ENCODE measurements around the gene GRIN2A.

Gene GRIN2A

DNA sequence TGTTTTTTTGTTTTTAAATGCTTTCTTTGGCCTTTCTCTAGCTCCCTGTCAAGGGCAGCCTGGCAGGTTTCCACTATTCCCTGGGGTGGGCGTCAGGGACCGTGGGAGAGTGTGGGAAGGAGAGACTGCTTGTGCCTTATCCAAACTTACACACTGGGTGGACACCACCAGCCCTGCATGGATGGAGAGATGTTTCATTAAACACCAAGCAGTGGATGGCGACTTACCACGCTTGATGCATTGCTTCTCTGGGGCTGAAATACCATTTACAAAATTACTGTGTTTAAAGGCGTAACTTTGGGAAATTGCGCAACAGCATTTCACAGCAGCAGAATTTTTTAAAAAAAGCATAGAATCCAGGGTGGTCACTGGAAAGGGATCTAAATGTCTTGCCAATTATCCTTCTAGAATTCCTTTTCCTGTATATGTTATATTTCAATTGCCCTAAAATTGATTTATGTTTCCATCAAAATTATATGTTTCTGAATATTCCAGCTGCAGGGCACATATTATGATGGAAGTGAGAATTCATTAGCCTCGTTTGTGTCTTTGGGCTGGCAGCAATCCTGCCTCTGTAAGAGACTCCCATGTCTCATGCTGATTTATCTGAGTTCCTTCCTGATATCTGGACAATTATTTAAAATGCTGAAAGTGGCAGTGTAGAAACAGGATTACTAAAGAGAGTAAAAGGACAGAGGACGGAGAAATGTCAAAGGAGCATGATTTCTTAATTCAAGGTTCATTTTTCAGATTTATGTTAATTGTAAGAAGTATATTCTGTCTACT is 247.3 kb downstream of the GRIN2A start:
- Histone ChIP-seq H3K9me3 (ENCODE audit: control insufficient read depth in 1 of 2, low read length in 2 of 2) (no peaks in the 10 kb centered on the region), H3K4me1 (ENCODE audit: control insufficient read depth in 1 of 2, insufficient read depth in 2 of 2, low read length in 2 of 2) (peaks cover 0 to 11% of the 10 kb centered on the region in 2 donors), H3K27me3 (ENCODE audit: low read depth, low read length) (no peaks in the 10 kb centered on the region), H3K36me3 (ENCODE audit: control insufficient read depth in 1 of 2, insufficient read depth in 2 of 2, low read length in 2 of 2) (no peaks in the 10 kb centered on the region), H3K27ac (ENCODE audit: low read length) (no peak overlapping the region), H3K4me3 (ENCODE audit: low read depth in 1 of 2, low read length in 2 of 2) (no peak overlapping the region)

DNA sequence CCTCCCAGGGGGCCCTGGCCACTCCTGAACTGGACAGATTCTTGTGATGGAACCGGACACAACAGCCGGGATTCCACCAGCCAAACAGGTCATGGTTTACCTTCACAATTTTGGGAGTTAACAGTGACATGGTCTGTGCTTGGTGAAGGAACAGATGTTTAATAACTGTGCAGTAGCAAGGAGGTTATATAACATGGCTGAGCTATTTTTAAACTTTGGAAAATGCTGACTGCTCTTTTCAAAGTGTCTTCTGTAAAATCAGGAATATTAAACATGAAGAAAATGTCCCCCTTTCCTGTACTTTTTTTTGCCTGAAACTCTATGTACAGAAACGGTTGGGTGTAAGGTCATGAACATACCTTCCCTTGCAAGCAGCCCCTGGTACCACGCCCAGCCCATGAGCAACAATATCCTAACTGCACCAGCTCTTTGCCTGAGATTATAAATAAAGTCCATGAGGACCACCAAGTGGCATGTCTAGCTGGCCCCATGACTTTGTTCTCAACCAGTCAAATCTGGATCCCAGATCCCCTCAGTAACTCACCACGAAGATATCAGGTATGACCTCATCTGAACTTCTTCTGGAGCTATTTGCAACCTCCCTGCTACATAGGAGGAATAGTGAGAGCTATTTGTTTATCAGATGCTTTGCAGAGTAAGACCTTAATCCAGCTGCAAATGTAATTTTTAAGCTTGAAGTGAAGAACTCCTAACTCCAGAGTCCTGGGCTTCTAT is 249.1 kb downstream of the GRIN2A start:
- Histone ChIP-seq H3K27me3 (ENCODE audit: low read depth, low read length) (no peaks in the 10 kb centered on the region), H3K4me3 (ENCODE audit: low read depth in 1 of 2, low read length in 2 of 2) (no peak overlapping the region), H3K9me3 (ENCODE audit: control insufficient read depth in 1 of 2, low read length in 2 of 2) (no peaks in the 10 kb centered on the region)

DNA sequence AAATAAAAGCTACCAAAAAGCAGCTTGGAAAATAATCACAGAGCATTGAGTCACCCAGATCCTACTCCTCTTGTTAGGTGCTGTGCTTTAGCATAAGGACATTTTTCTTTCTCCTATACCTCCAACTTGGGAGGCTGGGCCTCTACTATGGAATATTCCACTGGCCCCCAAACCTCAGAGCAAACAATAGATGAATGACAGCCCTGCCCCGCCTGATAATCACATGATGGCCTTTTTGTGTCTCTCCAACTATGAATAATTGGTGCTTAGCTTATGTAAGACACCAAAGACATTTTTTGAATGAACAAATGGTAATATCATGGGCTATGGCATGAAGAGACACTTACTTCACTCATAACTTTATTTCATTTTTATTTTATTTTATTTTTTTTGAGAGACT is 250.2 kb downstream of the GRIN2A start:
- no peaks in the 10 kb centered on the region for H3K27me3 ChIP-seq (ENCODE audit: low read depth, low read length)
- no peak overlapping the region for H3K27ac ChIP-seq (ENCODE audit: low read length)
- H3K36me3 ChIP-seq (ENCODE audit: control insufficient read depth in 1 of 2, insufficient read depth in 2 of 2, low read length in 2 of 2), result no peaks in the 10 kb centered on the region
- peaks cover 0 to 11% of the 10 kb centered on the region in 2 donors for H3K4me1 ChIP-seq (ENCODE audit: control insufficient read depth in 1 of 2, insufficient read depth in 2 of 2, low read length in 2 of 2)
- H3K9me3 ChIP-seq (ENCODE audit: control insufficient read depth in 1 of 2, low read length in 2 of 2), result no peaks in the 10 kb centered on the region
- no peak overlapping the region for H3K4me3 ChIP-seq (ENCODE audit: low read depth in 1 of 2, low read length in 2 of 2)

More for the DNA sequence above, 249.1 kb downstream of the GRIN2A start:
- no peaks in the 10 kb centered on the region for H3K36me3 ChIP-seq (ENCODE audit: control insufficient read depth in 1 of 2, insufficient read depth in 2 of 2, low read length in 2 of 2)
- peaks cover 0 to 11% of the 10 kb centered on the region in 2 donors for H3K4me1 ChIP-seq (ENCODE audit: control insufficient read depth in 1 of 2, insufficient read depth in 2 of 2, low read length in 2 of 2)
- H3K27ac ChIP-seq (ENCODE audit: low read length), result no peak overlapping the region

DNA sequence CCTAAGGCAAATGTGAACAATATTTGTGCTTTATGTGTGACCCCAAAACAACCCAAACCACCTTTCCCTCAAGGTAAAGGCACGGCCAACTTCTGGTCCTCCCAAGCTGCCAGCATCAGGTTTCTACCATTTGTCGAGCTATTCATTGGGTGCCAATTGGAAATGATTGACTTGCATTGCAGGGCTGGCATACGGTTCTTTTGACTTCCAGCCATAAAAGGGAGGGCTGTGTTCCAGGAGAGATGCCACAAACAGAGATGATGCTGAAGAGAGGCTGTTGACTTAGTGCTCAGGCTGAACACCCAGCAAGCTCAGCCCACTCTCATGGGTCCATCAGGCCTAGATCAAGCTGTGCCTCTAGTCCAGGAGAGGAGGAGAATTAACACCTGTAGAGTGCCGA is 252.4 kb downstream of the GRIN2A start:
- Histone ChIP-seq H3K4me3 (ENCODE audit: low read depth in 1 of 2, low read length in 2 of 2) (no peak overlapping the region), H3K27ac (ENCODE audit: low read length) (no peak overlapping the region), H3K36me3 (ENCODE audit: control insufficient read depth in 1 of 2, insufficient read depth in 2 of 2, low read length in 2 of 2) (no peaks in the 10 kb centered on the region), H3K4me1 (ENCODE audit: control insufficient read depth in 1 of 2, insufficient read depth in 2 of 2, low read length in 2 of 2) (peaks cover 0 to 11% of the 10 kb centered on the region in 2 donors), H3K9me3 (ENCODE audit: control insufficient read depth in 1 of 2, low read length in 2 of 2) (no peaks in the 10 kb centered on the region), H3K27me3 (ENCODE audit: low read depth, low read length) (no peaks in the 10 kb centered on the region)

DNA sequence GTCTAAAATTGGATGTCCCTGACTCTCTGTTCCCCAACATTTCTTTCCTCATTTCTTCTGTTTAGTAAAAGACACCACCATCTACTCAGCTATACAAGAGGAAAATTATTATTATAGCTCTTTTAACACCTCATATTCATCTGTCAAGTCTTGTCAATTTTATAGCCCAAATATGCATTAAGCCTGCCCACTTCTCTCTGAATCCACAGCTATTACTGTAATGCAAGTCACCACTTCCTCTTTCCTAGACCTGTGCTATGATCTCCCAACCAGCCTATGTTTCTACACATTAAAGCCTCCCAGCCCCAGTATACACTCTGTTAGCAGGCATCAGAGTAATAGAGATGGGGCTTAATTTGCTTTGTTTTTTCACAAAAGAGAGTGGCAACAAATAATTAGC is 252.9 kb downstream of the GRIN2A start:
- Histone ChIP-seq H3K4me3 (ENCODE audit: low read depth in 1 of 2, low read length in 2 of 2) (no peak overlapping the region), H3K4me1 (ENCODE audit: control insufficient read depth in 1 of 2, insufficient read depth in 2 of 2, low read length in 2 of 2) (peaks cover 0 to 11% of the 10 kb centered on the region in 2 donors), H3K36me3 (ENCODE audit: control insufficient read depth in 1 of 2, insufficient read depth in 2 of 2, low read length in 2 of 2) (no peaks in the 10 kb centered on the region), H3K27ac (ENCODE audit: low read length) (no peak overlapping the region), H3K9me3 (ENCODE audit: control insufficient read depth in 1 of 2, low read length in 2 of 2) (no peaks in the 10 kb centered on the region), H3K27me3 (ENCODE audit: low read depth, low read length) (no peaks in the 10 kb centered on the region)

DNA sequence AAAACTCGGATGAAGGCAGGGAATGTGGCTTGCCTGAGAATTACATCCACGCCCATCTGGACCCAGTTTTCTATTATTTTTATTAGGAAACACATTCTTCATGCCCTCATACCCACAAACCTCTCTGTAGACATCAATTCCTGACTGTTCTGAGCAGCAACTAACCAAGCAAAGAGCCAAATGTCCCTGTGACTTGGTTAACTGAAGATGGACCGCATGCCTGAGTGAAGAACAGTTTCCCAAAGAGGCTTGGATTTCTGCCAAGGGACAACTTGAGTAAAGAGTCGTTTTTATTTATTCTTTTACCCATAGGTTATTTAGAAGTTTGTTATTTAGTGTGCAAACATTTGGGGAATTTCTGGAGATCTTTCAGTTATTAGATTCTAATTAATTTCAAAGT is 259.8 kb downstream of the GRIN2A start:
- no peak overlapping the region for H3K4me3 ChIP-seq (ENCODE audit: low read depth in 1 of 2, low read length in 2 of 2)
- H3K36me3 ChIP-seq (ENCODE audit: control insufficient read depth in 1 of 2, insufficient read depth in 2 of 2, low read length in 2 of 2), result no peaks in the 10 kb centered on the region
- H3K9me3 ChIP-seq (ENCODE audit: control insufficient read depth in 1 of 2, low read length in 2 of 2), result no peaks in the 10 kb centered on the region
- no peaks in the 10 kb centered on the region for H3K27me3 ChIP-seq (ENCODE audit: low read depth, low read length)
- no peaks in the 10 kb centered on the region for H3K4me1 ChIP-seq (ENCODE audit: control insufficient read depth in 1 of 2, insufficient read depth in 2 of 2, low read length in 2 of 2)
- H3K27ac ChIP-seq (ENCODE audit: low read length), result no peak overlapping the region

DNA sequence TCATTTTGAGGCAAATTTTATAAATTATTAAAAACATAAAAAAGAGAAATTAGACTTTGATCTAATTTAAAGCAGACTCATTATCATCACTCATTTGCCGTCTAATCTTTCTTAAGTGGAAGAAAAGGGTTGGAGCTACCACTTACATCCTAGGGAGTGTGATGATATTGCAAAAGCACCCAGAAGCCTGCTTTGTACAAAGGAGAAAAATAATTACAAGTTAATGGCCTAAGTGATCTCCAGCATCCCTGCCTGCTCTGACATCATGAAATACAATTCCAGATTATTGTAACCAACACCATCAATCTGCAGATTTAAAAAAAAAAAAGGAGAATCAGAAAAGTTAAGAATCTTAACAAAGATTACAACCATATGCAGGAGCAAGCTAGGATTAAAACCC is 260.2 kb downstream of the GRIN2A start:
- no peak overlapping the region for H3K27ac ChIP-seq (ENCODE audit: low read length)
- no peaks in the 10 kb centered on the region for H3K36me3 ChIP-seq (ENCODE audit: control insufficient read depth in 1 of 2, insufficient read depth in 2 of 2, low read length in 2 of 2)
- H3K4me1 ChIP-seq (ENCODE audit: control insufficient read depth in 1 of 2, insufficient read depth in 2 of 2, low read length in 2 of 2), result no peaks in the 10 kb centered on the region
- no peaks in the 10 kb centered on the region for H3K9me3 ChIP-seq (ENCODE audit: control insufficient read depth in 1 of 2, low read length in 2 of 2)
- no peaks in the 10 kb centered on the region for H3K27me3 ChIP-seq (ENCODE audit: low read depth, low read length)
- H3K4me3 ChIP-seq (ENCODE audit: low read depth in 1 of 2, low read length in 2 of 2), result no peak overlapping the region

DNA sequence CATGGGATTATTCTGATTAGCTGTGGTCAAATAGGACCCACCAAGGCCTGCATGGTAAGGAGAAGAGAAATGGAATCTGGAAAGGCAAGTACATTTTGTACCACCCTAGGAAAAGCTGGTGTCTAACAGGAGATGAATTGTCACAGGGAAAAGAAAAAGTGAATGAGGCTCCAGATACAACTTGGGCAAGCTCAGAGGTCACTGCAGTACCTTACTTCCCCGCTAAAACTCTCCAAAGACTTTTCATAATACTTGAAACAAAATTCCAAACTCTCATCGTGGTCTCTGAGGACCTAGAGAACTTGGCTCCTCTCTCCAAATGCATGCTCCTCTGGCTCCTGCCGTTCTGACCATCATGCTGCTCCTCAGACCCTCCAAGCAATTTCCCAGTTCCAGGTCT is 262.8 kb downstream of the GRIN2A start:
- no peaks in the 10 kb centered on the region for H3K27me3 ChIP-seq (ENCODE audit: low read depth, low read length)
- H3K4me1 ChIP-seq (ENCODE audit: control insufficient read depth in 1 of 2, insufficient read depth in 2 of 2, low read length in 2 of 2), result no peaks in the 10 kb centered on the region
- H3K9me3 ChIP-seq (ENCODE audit: control insufficient read depth in 1 of 2, low read length in 2 of 2), result no peaks in the 10 kb centered on the region
- no peaks in the 10 kb centered on the region for H3K36me3 ChIP-seq (ENCODE audit: control insufficient read depth in 1 of 2, insufficient read depth in 2 of 2, low read length in 2 of 2)
- H3K27ac ChIP-seq (ENCODE audit: low read length), result no peak overlapping the region
- H3K4me3 ChIP-seq (ENCODE audit: low read depth in 1 of 2, low read length in 2 of 2), result no peak overlapping the region

DNA sequence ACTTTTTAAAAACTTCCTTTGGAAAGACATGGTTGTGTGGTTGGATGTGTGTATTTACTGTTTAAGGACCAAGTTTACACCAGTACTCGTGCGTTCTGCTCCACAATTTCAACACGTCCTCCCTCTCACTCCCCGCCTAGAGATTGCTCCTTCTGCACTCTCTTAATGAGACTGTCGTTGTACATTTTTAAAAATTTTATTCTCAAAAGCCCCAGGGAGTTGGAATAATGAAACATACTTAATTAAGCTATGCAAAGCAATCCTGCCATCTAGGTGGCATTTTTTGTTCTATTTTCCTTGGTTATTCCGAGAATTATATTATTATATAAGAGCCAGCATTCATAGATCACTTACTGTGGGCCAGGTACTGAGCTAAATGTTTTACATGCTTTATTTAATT is 264.5 kb downstream of the GRIN2A start:
- no peaks in the 10 kb centered on the region for H3K36me3 ChIP-seq (ENCODE audit: control insufficient read depth in 1 of 2, insufficient read depth in 2 of 2, low read length in 2 of 2)
- no peaks in the 10 kb centered on the region for H3K27me3 ChIP-seq (ENCODE audit: low read depth, low read length)
- no peak overlapping the region for H3K4me3 ChIP-seq (ENCODE audit: low read depth in 1 of 2, low read length in 2 of 2)
- no peak overlapping the region for H3K27ac ChIP-seq (ENCODE audit: low read length)
- no peaks in the 10 kb centered on the region for H3K9me3 ChIP-seq (ENCODE audit: control insufficient read depth in 1 of 2, low read length in 2 of 2)
- peaks cover 0 to 4% of the 10 kb centered on the region in 2 donors for H3K4me1 ChIP-seq (ENCODE audit: control insufficient read depth in 1 of 2, insufficient read depth in 2 of 2, low read length in 2 of 2)

DNA sequence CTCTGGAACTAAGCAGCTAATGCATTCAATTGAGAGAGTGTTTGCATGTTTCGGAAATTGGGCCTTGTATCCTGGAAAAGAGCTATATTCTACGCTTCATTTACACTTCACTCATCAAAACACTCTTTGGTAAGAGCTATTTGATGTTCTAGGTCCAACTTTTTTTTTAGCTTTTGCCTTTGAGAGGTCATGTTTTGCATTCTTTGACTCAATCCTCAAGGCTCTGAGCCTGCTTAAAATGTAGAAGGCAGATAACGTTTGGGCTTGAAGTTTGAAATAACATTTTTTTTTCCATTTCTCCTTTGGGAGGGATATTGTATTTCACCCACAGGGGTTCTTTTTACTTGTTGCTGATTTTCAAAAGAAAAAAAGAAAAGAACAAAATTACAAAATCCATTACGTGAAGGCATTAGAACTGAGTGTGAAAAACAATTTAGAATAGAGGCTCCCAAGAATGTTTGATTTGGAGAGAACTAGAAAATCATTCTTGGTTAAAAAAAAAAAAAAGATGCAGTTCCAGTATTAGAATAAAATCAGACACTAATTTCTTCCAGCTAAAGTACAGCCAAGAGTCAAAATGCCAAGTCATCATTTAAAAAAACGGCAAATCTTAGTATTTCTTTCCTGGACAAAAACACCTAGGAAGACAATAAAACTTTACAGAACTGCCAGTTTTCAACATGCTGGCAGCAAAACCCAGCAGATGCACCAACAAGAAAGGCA is 268.5 kb downstream of the GRIN2A start:
- no peaks in the 10 kb centered on the region for H3K27me3 ChIP-seq (ENCODE audit: low read depth, low read length)
- no peaks in the 10 kb centered on the region for H3K9me3 ChIP-seq (ENCODE audit: control insufficient read depth in 1 of 2, low read length in 2 of 2)
- H3K4me1 ChIP-seq (ENCODE audit: control insufficient read depth in 1 of 2, insufficient read depth in 2 of 2, low read length in 2 of 2), result peaks cover 0 to 4% of the 10 kb centered on the region in 2 donors
- no peak overlapping the region for H3K4me3 ChIP-seq (ENCODE audit: low read depth in 1 of 2, low read length in 2 of 2)
- no peak overlapping the region for H3K27ac ChIP-seq (ENCODE audit: low read length)
- H3K36me3 ChIP-seq (ENCODE audit: control insufficient read depth in 1 of 2, insufficient read depth in 2 of 2, low read length in 2 of 2), result no peaks in the 10 kb centered on the region

DNA sequence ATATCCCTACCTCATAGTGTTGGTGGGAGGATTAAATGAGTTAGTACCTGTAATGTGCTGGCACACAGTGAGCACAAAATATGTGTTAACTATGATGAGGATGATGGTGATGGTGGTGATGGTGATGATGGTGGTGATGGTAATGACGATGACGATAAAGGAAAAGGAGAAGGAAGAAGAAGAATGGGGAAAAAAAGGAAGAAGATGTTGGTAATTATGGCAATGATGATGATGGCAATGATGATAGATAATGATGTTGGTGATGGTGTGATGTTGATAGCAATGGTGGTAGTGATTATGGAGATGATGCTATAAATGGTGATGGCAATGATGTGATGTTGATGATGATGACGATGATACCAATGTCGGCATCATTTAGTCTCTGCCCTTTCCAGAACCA is 270.2 kb downstream of the GRIN2A start:
- no peaks in the 10 kb centered on the region for H3K9me3 ChIP-seq (ENCODE audit: control insufficient read depth in 1 of 2, low read length in 2 of 2)
- peaks cover 0 to 4% of the 10 kb centered on the region in 2 donors for H3K4me1 ChIP-seq (ENCODE audit: control insufficient read depth in 1 of 2, insufficient read depth in 2 of 2, low read length in 2 of 2)
- no peak overlapping the region for H3K27ac ChIP-seq (ENCODE audit: low read length)
- no peak overlapping the region for H3K4me3 ChIP-seq (ENCODE audit: low read depth in 1 of 2, low read length in 2 of 2)
- no peaks in the 10 kb centered on the region for H3K36me3 ChIP-seq (ENCODE audit: control insufficient read depth in 1 of 2, insufficient read depth in 2 of 2, low read length in 2 of 2)
- no peaks in the 10 kb centered on the region for H3K27me3 ChIP-seq (ENCODE audit: low read depth, low read length)

Data from muscle layer of duodenum (tissue), 2 donors.